Left ventricle myocardium inferior (tissue), 1 donor: ENCODE data around the gene NUTM1. TPM values are rescaled to one million over a fixed set of nuclear protein-coding genes. Genes with fewer than 3 reads are reported as not detected.

ENCODE experiments used
- DNase-seq: peaks from one replicate; pipeline ENCODE4 v3.0.0-alpha.2; 2020
- H3K27ac ChIP-seq: fragments of 200-600 bp; replicated peaks from 2 replicates; pipeline ENCODE4 v1.8.0; 2021
- H3K27me3 ChIP-seq: fragments of 200-600 bp; 2 replicates; pipeline ENCODE4 v1.8.0; 2021; ENCODE audit warnings: low read depth
- H3K36me3 ChIP-seq: fragments of 200-600 bp; 2 replicates; pipeline ENCODE4 v1.8.0; 2021
- H3K4me1 ChIP-seq: fragments of 200-600 bp; 2 replicates; pipeline ENCODE4 v1.8.0; 2021
- H3K4me3 ChIP-seq: fragments of 200-600 bp; 2 replicates; pipeline ENCODE4 v1.8.0; 2021; ENCODE audit warnings: mild to moderate bottlenecking, moderate library complexity
- H3K9me3 ChIP-seq: fragments of 200-600 bp; replicated peaks from 2 replicates; pipeline ENCODE4 v1.8.0; 2021
- intact Hi-C: fragments of 100-400 bp; cut with micrococcal nuclease; formaldehyde crosslinking; loops from one replicate; pipeline ENCODE4 v1.11.0; 2022
- total RNA-seq: library from RNA; stranded (reverse); fragmentation: NEBNext Ultra II Directional; extraction: Animal tissue kit (Norgen Biotek cat#: 25700); gene quantifications from one replicate; pipeline ENCODE4 v1.2.1, GENCODE V29; 2021
- TF ChIP-seq, protein P1 (sequence below): fragments of 200-600 bp; IDR thresholded peaks from 2 replicates; pipeline ENCODE4 v1.8.0; 2021; ENCODE audit warnings: antibody characterized with exemption, mild to moderate bottlenecking, borderline replicate concordance
- donor health status: DM: no; HTN: yes; CAD: no; lungs with severe emphysema.

Gene NUTM1
- total RNA-seq, 1 donor from 2014 or later = not detected

DNA sequence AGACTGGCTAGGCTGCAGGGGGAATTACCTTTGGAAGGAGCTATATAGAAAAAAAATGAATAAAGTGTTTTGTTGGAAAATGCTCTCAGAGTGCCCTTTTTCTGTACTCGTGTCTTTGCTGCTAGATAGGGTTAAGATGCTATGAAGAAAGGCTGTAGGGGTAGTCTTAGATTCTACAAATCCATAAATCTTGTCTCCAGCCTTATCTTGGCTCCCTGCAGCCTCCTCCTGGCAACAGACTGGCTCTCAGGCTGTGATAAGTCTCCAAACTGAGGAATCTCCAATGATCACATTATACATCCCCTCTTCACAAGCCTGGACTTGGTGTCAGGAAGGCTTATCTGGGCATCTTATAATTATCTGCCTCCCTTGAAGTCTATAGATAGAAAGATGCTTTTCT is 14.5 kb downstream of the NUTM1 start:
- Histone ChIP-seq H3K9me3 (no peaks in the 10 kb centered on the region), H3K4me3 (no peak overlapping the region), H3K4me1 (no peaks in the 10 kb centered on the region), H3K27me3 (no peaks in the 10 kb centered on the region), H3K36me3 (peaks cover 60% of the 10 kb centered on the region), H3K27ac (no peak overlapping the region)
- intact Hi-C loops = no loop called here
- TF ChIP-seq, protein P1, sequence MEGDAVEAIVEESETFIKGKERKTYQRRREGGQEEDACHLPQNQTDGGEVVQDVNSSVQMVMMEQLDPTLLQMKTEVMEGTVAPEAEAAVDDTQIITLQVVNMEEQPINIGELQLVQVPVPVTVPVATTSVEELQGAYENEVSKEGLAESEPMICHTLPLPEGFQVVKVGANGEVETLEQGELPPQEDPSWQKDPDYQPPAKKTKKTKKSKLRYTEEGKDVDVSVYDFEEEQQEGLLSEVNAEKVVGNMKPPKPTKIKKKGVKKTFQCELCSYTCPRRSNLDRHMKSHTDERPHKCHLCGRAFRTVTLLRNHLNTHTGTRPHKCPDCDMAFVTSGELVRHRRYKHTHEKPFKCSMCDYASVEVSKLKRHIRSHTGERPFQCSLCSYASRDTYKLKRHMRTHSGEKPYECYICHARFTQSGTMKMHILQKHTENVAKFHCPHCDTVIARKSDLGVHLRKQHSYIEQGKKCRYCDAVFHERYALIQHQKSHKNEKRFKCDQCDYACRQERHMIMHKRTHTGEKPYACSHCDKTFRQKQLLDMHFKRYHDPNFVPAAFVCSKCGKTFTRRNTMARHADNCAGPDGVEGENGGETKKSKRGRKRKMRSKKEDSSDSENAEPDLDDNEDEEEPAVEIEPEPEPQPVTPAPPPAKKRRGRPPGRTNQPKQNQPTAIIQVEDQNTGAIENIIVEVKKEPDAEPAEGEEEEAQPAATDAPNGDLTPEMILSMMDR = no peak
- DNase-seq = no peak

DNA sequence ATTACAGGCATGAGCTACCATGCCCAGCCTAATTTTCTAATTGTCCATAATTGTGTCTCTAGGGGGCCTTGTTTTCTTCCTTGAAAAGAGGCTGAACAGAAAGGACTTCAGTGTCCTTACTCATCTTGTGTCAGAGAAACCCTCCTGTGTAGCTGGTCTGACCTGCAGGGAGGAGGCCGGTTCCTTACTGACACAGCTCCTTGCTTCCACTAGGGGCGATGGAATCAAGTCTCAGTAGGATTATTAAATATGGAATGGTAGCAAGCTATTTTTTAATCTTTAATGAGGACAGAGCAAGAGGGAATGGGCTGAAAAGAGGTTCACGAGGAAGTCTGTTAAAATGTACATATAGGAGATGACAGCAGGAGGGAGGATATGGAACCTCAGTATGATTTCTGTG is 15.3 kb downstream of the NUTM1 start:
- intact Hi-C loops = no loop called here

GRCh38 chr15:34358948-34359347 is 15.8 kb downstream of the NUTM1 start:
- Histone ChIP-seq H3K4me1 (no peaks in the 10 kb centered on the region), H3K27ac (no peak overlapping the region), H3K36me3 (peaks cover 73% of the 10 kb centered on the region), H3K9me3 (no peaks in the 10 kb centered on the region), H3K4me3 (no peak overlapping the region), H3K27me3 (no peaks in the 10 kb centered on the region)
- intact Hi-C loops = no loop called here
- DNase-seq = no peak
- TF ChIP-seq, protein P1 = no peak

More for the DNA sequence above, 15.3 kb downstream of the NUTM1 start:
- Histone ChIP-seq H3K36me3 (peaks cover 67% of the 10 kb centered on the region), H3K4me1 (no peaks in the 10 kb centered on the region), H3K9me3 (no peaks in the 10 kb centered on the region), H3K27me3 (no peaks in the 10 kb centered on the region), H3K4me3 (no peak overlapping the region), H3K27ac (no peak overlapping the region)
- no peak for DNase-seq
- TF ChIP-seq, protein P1 = peak; percentile 28

DNA sequence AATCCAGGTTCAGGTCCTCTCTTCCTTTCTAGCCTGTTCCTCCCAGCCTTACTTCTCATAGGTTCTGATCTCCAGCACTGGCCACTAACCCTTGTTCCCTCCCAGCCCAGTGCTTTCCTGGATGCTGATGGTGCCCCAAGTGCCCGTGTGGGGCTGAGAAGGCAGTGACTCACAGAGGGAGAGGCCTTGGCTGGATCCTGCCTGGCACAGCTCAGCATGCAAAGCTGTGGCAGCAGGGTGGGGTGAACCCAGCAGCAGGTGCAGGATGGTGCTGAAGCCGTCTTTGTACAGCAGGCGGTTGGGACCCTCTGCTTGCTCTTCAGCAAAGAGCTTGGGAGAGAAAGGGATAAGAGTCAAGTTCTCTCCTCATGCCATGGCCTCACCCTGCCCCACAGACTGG is 16.3 kb downstream of the NUTM1 start:
- Histone ChIP-seq H3K27me3 (no peaks in the 10 kb centered on the region), H3K27ac (no peak overlapping the region), H3K36me3 (peaks cover 76% of the 10 kb centered on the region), H3K4me1 (no peaks in the 10 kb centered on the region), H3K9me3 (no peaks in the 10 kb centered on the region), H3K4me3 (no peak overlapping the region)
- intact Hi-C loops = no loop called here
- TF ChIP-seq, protein P1 = no peak
- no peak for DNase-seq

DNA sequence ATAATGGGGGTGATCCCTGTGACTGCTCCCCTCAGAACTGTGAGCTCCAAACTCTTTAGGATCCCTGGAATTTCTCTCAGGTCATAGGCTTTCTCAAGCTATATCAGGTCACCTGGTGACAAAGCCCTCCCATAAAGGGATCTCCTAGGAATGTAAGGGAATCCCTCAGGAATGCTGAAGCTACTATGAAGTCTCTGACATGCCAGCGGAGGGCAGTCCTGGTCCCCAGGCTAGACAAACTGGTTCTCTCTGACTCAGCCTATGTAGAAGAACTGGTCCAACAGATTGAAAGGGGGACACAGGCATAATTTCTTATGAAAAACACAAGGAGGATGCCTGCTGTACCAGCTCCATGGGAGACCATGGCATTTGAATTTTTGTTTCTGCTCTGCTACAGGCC is 17.2 kb downstream of the NUTM1 start:
- TF ChIP-seq, protein P1 = no peak
- H3K27me3 ChIP-seq = no peaks in the 10 kb centered on the region
- intact Hi-C loops = no loop called here
- peaks cover 8% of the 10 kb centered on the region for H3K4me1 ChIP-seq
- no peak overlapping the region for H3K4me3 ChIP-seq
- no peak overlapping the region for H3K27ac ChIP-seq
- peaks cover 76% of the 10 kb centered on the region for H3K36me3 ChIP-seq
- DNase-seq = no peak
- H3K9me3 ChIP-seq = no peaks in the 10 kb centered on the region

GRCh38 chr15:34361278-34361677 is 18.2 kb downstream of the NUTM1 start:
- TF ChIP-seq, protein P1 = no peak
- Histone ChIP-seq H3K36me3 (peaks cover 76% of the 10 kb centered on the region), H3K27me3 (no peaks in the 10 kb centered on the region), H3K9me3 (no peaks in the 10 kb centered on the region), H3K27ac (no peak overlapping the region), H3K4me1 (peaks cover 18% of the 10 kb centered on the region), H3K4me3 (no peak overlapping the region)
- intact Hi-C loops = no loop called here
- DNase-seq = no peak
